ENCODE measurements around the gene KDM6A.

Gene KDM6A

DNA sequence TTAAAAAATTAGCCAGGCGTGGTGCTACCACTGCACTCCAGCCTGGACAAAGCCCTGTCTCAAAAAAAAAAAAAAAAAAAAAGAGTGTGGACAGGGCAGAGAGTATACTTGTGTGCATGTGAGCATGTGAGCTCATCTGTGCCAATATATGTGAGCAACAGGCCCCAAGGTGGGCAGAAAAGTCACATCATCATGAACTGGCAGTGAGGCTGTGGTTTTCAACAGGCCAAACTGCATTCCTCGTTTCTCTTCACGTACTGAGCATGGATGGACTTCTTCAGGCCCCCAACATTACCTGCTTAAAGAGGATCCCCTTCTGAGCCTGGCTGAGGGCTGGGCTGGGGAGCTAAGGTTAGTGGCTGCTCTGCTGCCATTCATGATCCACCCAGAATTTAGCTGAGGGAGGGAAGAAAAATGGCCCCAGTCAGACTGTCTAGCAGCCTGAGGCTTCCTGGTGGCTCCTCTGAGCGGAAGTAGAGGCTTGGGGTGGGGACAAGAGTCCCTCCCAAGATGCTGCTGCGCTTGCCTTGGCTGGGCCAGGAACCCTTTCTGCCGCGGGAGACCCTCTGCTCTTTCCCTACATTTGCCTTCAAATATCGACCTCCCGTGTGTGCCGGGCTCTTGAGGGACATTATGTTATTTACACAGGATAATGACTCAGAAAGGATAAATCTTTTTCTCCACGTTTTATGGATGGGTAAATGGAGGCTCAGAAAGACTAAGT, 272.7 kb downstream of the KDM6A start:
- no peak for ATAC-seq
- TF ChIP-seq OSR1 (CRISPR knock-in tag; IDR thresholded peaks at IDR 0.05) (no peak), BACH2 (CRISPR knock-in tag; IDR thresholded peaks at IDR 0.05; ENCODE audit: borderline replicate concordance) (no peak), RARB (CRISPR knock-in tag; IDR thresholded peaks at IDR 0.05) (no peak), TCF4 (CRISPR knock-in tag; IDR thresholded peaks at IDR 0.05; ENCODE audit: borderline replicate concordance) (no peak), SNAI2 (CRISPR knock-in tag; IDR thresholded peaks at IDR 0.05) (no peak), ZNF70 (CRISPR knock-in tag; IDR thresholded peaks at IDR 0.05) (no peak), ZFP3 (CRISPR knock-in tag; IDR thresholded peaks at IDR 0.05) (no peak)
- TF ChIP-seq, protein P1, sequence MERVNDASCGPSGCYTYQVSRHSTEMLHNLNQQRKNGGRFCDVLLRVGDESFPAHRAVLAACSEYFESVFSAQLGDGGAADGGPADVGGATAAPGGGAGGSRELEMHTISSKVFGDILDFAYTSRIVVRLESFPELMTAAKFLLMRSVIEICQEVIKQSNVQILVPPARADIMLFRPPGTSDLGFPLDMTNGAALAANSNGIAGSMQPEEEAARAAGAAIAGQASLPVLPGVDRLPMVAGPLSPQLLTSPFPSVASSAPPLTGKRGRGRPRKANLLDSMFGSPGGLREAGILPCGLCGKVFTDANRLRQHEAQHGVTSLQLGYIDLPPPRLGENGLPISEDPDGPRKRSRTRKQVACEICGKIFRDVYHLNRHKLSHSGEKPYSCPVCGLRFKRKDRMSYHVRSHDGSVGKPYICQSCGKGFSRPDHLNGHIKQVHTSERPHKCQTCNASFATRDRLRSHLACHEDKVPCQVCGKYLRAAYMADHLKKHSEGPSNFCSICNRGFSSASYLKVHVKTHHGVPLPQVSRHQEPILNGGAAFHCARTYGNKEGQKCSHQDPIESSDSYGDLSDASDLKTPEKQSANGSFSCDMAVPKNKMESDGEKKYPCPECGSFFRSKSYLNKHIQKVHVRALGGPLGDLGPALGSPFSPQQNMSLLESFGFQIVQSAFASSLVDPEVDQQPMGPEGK (CRISPR knock-in tag; IDR thresholded peaks at IDR 0.05; ENCODE audit: borderline replicate concordance), result no peak
- TF ChIP-seq, protein P2, sequence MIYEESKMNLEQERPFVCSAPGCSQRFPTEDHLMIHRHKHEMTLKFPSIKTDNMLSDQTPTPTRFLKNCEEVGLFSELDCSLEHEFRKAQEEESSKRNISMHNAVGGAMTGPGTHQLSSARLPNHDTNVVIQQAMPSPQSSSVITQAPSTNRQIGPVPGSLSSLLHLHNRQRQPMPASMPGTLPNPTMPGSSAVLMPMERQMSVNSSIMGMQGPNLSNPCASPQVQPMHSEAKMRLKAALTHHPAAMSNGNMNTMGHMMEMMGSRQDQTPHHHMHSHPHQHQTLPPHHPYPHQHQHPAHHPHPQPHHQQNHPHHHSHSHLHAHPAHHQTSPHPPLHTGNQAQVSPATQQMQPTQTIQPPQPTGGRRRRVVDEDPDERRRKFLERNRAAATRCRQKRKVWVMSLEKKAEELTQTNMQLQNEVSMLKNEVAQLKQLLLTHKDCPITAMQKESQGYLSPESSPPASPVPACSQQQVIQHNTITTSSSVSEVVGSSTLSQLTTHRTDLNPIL (CRISPR knock-in tag; IDR thresholded peaks at IDR 0.05; ENCODE audit: low read depth), result no peak
- TF ChIP-seq, protein P3, sequence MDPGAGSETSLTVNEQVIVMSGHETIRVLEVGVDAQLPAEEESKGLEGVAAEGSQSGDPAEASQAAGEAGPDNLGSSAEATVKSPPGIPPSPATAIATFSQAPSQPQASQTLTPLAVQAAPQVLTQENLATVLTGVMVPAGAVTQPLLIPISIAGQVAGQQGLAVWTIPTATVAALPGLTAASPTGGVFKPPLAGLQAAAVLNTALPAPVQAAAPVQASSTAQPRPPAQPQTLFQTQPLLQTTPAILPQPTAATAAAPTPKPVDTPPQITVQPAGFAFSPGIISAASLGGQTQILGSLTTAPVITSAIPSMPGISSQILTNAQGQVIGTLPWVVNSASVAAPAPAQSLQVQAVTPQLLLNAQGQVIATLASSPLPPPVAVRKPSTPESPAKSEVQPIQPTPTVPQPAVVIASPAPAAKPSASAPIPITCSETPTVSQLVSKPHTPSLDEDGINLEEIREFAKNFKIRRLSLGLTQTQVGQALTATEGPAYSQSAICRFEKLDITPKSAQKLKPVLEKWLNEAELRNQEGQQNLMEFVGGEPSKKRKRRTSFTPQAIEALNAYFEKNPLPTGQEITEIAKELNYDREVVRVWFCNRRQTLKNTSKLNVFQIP (CRISPR knock-in tag; IDR thresholded peaks at IDR 0.05; ENCODE audit: borderline replicate concordance, low read depth), result no peak
- TF ChIP-seq, protein P4, sequence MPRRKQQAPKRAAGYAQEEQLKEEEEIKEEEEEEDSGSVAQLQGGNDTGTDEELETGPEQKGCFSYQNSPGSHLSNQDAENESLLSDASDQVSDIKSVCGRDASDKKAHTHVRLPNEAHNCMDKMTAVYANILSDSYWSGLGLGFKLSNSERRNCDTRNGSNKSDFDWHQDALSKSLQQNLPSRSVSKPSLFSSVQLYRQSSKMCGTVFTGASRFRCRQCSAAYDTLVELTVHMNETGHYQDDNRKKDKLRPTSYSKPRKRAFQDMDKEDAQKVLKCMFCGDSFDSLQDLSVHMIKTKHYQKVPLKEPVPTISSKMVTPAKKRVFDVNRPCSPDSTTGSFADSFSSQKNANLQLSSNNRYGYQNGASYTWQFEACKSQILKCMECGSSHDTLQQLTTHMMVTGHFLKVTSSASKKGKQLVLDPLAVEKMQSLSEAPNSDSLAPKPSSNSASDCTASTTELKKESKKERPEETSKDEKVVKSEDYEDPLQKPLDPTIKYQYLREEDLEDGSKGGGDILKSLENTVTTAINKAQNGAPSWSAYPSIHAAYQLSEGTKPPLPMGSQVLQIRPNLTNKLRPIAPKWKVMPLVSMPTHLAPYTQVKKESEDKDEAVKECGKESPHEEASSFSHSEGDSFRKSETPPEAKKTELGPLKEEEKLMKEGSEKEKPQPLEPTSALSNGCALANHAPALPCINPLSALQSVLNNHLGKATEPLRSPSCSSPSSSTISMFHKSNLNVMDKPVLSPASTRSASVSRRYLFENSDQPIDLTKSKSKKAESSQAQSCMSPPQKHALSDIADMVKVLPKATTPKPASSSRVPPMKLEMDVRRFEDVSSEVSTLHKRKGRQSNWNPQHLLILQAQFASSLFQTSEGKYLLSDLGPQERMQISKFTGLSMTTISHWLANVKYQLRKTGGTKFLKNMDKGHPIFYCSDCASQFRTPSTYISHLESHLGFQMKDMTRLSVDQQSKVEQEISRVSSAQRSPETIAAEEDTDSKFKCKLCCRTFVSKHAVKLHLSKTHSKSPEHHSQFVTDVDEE (CRISPR knock-in tag; IDR thresholded peaks at IDR 0.05), result no peak

DNA sequence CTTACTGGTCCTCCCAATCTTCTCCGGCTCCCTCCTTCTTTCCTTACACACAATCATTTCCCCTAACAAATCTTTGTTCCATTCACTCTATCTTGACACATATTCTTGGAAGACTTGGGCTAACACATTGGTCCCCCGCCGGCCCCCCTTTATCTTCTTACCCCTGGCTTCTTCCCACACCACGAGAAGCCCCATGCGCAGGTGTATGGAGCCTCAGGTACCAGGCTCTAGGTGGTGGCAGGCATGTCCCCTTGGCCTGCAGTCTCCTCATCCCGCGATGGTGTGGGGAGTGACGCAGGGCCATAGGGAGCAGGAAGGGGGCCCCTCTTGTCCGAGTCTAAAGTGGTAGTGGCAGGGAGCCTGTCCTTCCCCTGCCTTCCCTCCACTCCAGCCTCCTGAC, 277.8 kb downstream of the KDM6A start:
- TF ChIP-seq ARNTL (CRISPR knock-in tag; IDR thresholded peaks at IDR 0.05; ENCODE audit: borderline replicate concordance, low read depth) (no peak), ESRRG (CRISPR knock-in tag; IDR thresholded peaks at IDR 0.05) (no peak), TOX (CRISPR knock-in tag; IDR thresholded peaks at IDR 0.05; ENCODE audit: borderline replicate concordance) (no peak), BACH2 (CRISPR knock-in tag; IDR thresholded peaks at IDR 0.05; ENCODE audit: borderline replicate concordance) (no peak), OSR1 (CRISPR knock-in tag; IDR thresholded peaks at IDR 0.05) (no peak), TCF4 (CRISPR knock-in tag; IDR thresholded peaks at IDR 0.05; ENCODE audit: borderline replicate concordance) (no peak), GLIS3 (CRISPR knock-in tag; IDR thresholded peaks at IDR 0.05) (no peak), ZNF8 (CRISPR knock-in tag; IDR thresholded peaks at IDR 0.05) (no peak), ZFP3 (CRISPR knock-in tag; IDR thresholded peaks at IDR 0.05) (no peak), ZNF565 (CRISPR knock-in tag; conservative IDR thresholded peaks at IDR 0.05; ENCODE audit: low read depth) (no peak), ZNF70 (CRISPR knock-in tag; IDR thresholded peaks at IDR 0.05) (no peak), RARB (CRISPR knock-in tag; IDR thresholded peaks at IDR 0.05) (no peak), ZFP30 (CRISPR knock-in tag; IDR thresholded peaks at IDR 0.05) (no peak)
- TF ChIP-seq, protein P2 (CRISPR knock-in tag; IDR thresholded peaks at IDR 0.05; ENCODE audit: low read depth), result no peak
- TF ChIP-seq, protein P5, sequence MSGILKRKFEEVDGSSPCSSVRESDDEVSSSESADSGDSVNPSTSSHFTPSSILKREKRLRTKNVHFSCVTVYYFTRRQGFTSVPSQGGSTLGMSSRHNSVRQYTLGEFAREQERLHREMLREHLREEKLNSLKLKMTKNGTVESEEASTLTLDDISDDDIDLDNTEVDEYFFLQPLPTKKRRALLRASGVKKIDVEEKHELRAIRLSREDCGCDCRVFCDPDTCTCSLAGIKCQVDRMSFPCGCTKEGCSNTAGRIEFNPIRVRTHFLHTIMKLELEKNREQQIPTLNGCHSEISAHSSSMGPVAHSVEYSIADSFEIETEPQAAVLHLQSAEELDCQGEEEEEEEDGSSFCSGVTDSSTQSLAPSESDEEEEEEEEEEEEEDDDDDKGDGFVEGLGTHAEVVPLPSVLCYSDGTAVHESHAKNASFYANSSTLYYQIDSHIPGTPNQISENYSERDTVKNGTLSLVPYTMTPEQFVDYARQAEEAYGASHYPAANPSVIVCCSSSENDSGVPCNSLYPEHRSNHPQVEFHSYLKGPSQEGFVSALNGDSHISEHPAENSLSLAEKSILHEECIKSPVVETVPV (CRISPR knock-in tag; IDR thresholded peaks at IDR 0.05), result no peak
- TF ChIP-seq, protein P3 (CRISPR knock-in tag; IDR thresholded peaks at IDR 0.05; ENCODE audit: borderline replicate concordance, low read depth), result no peak
- TF ChIP-seq, protein P4 (CRISPR knock-in tag; IDR thresholded peaks at IDR 0.05), result no peak
- TF ChIP-seq, protein P1 (CRISPR knock-in tag; IDR thresholded peaks at IDR 0.05; ENCODE audit: borderline replicate concordance), result no peak
- ATAC-seq, result no peak

Measured in SK-N-SH treated with all-trans-retinoic acid at 6 μM for 48 hours (cell line).